NCI-H1092 treated with DMSO at 0.1 percent for 48 hours (cell line): ENCODE results near the gene CD22.

Experiments used
- DNase-seq: peaks from one replicate; lab custom pipeline; 2025; lab: John Stamatoyannopoulos, UW

Gene CD22

GRCh38 chr19:35314031-35314430 lies 15.0 kb upstream of the CD22 start:
- DNase-seq = no peak

DNA sequence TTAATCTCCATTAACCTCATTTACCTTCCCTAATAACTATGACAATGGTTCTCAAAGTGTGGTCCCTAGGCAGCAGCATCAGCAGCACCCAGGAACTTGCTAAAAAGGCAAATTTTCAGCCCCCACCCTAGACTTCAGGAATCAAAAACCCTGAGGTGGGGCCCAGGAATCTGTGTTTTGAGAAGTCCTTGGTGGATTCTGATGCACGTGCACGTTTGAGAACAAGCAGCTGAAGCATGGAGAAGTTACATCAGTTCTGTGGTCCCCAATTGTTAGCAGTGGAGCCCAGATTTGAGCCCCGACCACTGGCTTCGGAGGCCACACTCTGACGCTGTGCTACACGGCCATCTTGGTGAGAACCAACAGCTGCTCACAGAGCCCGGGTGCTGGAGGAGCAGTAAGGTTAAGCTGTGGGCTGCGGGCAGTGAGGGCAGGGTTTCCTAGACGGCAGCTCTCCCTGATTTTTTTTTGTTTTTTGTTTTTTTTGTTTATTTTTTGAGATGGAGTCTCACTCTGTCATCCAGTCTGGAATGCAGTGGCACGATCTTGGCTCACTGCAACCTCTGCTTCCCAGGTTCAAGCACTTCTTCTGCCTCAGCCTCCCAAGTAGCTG lies 14.0 kb upstream of the CD22 start:
- no peak for DNase-seq

DNA sequence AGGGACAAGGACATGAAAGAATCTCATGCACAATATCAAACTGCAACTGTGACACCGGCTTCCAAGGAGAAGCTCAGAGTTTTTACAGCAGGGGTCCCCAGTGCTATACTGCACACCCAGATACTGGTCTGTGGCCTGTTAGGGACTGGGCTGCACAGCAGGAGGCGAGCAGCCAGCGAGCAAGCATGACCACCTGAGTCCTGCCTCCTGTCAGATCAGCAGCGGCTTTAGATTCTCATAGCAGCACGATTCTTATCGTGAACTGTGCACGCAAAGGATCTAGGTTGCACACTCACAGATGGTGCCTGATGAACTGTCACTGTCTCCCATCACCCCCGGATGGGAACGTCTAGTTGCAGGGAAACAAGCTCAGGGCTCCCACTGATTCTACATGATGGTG lies 13.1 kb upstream of the CD22 start:
- DNase-seq = no peak

- no peak for DNase-seq
Measured at GRCh38 chr19:35316560-35316959, 12.4 kb upstream of the CD22 start.

DNA sequence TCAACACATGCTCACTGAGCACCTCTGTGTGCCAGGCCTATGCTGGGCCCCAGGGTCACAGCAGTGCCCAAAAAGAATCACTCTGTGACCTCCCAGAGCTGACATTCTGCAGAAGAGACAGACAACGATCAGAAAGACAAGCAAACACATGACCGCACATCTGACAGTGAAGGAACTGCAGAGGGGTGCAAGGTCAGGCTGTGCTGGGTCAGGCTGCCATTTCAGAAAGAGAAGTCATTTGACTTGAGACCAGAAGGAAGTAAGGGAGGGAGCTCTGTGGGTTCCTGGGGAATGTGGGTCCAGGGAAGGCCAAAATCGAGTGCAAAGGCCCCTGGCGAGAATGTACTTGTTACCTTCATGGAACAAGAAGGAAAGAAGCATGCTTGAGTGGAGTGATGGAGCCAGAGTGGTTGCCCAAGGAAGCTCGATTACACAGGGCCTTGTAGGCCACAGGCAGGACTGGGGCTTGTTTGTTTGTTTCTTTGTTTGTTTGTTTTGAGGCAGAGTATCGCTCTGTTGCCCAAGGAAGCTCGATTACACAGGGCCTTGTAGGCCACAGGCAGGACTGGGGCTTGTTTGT lies 11.4 kb upstream of the CD22 start:
- no peak for DNase-seq

- DNase-seq = no peak
Measured at GRCh38 chr19:35318679-35319448, 10.1 kb upstream of the CD22 start.

DNA sequence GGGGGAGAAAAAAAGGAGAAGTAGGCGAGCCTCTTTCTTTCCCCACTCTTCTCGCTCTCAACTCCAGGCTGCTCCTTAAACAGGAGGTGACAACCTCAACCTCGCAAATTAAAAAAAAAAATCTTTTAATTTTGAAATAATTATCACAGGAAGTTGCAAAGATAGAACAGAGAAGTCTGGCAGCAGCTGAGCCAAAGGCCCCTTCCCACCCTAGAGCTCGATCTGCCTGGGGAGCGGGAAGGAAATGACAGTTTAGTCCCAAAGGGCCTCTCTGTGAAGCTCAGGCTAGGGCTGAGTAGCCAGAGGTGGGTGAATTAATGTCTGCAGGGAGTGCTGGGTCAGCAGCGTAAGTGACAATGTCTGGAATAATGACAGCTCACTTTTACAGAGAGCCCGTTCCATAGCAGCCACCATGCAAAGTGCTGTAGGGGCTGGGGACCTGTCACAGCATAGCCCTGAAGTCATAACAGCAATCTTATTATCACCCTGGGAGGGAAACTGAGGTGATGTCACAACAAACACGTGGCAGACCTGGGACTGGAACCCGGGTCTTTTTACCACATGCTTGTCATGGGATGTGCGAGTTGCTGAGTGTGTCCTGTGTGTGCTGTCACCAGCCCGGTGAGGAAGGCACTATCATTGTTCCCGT lies 8.8 kb upstream of the CD22 start:
- no peak for DNase-seq

- no peak for DNase-seq
Measured at GRCh38 chr19:35321291-35321690, 7.7 kb upstream of the CD22 start.

- no peak for DNase-seq
Measured at GRCh38 chr19:35322014-35322413, 7.0 kb upstream of the CD22 start.

DNA sequence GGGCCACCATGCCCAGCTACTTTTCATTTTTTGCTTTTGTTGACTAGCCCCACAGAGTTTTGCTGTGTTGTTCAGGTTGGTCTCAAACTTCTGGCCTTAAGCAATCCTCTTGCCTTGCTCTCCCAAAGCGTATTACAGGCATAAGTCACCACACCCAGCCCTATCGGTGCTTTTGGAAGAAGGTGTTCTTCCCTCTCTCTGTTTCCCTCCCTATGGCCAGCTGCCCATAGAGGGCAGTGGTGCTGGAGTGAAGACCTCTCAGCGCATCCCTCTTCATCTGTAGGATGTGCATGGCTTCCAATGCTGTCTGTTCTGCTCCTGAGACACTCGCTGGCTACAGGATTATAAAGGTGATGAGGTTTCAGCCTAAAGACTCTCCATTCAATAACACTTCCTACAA lies 1.3 kb upstream of the CD22 start:
- no peak for DNase-seq

- DNase-seq = no peak
Measured at GRCh38 chr19:35329323-35329722, 336 bp downstream of the CD22 start.

DNA sequence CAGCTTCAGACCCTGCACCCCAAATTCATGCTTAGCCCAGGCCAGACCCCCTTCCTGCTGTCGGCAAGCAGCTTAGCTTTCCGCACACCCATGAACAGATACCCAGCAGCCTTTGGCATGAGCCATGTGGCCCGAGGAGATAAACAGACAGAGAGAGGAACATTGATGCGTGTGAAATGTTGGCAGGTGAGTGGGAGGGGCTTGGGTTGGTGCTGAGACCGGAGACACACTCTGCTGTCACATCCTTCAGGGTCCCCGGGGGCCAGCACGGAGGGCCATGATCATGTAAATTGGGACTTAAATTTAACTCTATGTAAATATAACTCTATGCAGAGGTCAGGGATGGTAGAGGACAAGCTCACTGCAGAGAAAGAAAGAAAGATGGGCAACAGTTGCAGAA lies 1.5 kb downstream of the CD22 start:
- DNase-seq = no peak

GRCh38 chr19:35331551-35332214 lies 2.7 kb downstream of the CD22 start:
- DNase-seq = no peak

DNA sequence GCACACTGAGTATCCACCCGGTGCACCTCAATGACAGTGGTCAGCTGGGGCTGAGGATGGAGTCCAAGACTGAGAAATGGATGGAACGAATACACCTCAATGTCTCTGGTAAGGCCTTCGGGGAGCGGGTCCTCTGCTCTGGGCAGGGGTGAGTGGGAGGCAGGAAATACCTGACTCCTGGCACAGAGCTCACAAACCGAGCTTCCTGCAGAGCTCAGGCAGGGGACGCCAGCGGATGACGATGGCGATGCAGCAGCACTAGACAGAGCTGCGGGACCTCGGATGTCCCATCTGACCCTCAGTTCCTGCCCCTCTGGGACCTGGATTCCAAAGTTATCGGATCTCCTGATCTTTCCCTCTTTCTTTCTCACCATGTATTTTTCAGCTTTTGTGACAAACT lies 3.8 kb downstream of the CD22 start:
- no peak for DNase-seq

GRCh38 chr19:35334144-35334753 lies 5.3 kb downstream of the CD22 start:
- no peak for DNase-seq

- no peak for DNase-seq
Measured at GRCh38 chr19:35336166-35336955, 7.4 kb downstream of the CD22 start.

- no peak for DNase-seq
Measured at GRCh38 chr19:35337097-35337983, 8.4 kb downstream of the CD22 start.

DNA sequence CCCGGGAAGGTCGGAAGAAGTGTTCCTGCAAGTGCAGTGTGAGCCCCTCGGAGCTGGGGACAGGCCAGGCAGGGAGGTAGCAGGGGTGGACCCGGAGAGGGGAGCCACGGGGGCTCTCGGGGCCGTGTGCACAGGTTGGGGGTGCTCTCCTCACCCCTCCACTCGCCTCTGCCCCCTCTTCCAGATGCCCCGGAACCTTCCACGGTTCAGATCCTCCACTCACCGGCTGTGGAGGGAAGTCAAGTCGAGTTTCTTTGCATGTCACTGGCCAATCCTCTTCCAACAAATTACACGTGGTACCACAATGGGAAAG lies 9.0 kb downstream of the CD22 start:
- no peak for DNase-seq

- no peak for DNase-seq
Measured at GRCh38 chr19:35340431-35340830, 11.4 kb downstream of the CD22 start.

DNA sequence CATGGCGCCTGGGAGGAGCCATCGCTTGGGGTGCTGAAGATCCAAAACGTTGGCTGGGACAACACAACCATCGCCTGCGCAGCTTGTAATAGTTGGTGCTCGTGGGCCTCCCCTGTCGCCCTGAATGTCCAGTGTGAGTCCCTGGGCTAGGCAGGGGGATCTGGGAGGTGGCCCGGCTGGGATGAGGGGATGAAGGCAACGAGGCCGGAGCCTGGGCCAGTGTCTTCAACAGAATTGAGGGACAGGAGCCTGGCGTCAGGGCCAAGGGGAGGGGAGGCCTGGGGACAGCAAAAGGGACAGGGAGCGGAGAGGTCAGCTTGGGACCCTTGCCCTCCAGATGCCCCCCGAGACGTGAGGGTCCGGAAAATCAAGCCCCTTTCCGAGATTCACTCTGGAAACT lies 12.0 kb downstream of the CD22 start:
- DNase-seq = no peak
